ENCODE data around the gene EIF2AK3. TPM values are rescaled to one million over a fixed set of nuclear protein-coding genes. Genes with fewer than 3 reads are reported as not detected.

Gene EIF2AK3
- total RNA-seq, 1 experiment from 2014 or later, result 26.8 TPM

DNA sequence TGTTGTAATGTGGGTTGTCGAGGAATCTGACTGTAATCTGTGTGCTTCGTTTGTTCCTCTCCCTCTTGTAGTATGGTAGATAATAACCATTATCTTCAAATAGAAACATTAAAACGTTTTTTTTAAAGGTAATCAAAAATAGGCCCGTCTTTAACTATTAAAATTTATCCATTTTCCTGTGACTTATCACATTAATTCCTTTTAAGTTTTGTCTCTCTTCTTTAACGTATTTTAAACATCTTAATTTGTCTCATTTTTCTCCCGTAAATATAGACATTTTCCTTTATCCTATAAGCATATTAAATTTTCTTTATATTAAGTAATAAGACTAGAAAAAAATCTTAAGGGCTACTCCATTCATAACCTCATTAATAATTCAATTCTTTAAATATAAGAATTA lies 41.3 kb downstream of the EIF2AK3 start:
- no peaks in the 10 kb centered on the region for H3K27me3 ChIP-seq (replicated peaks; ENCODE audit: control insufficient read depth, insufficient read depth, low read length)
- no peaks in the 10 kb centered on the region for H3K9me3 ChIP-seq
- intact Hi-C loops (cut with micrococcal nuclease; ENCODE audit: unreplicated experiment), result no loop called here
- no peaks in the 10 kb centered on the region for H3K4me1 ChIP-seq
- H3K9me3 Mint-ChIP-seq (ENCODE audit: unreplicated experiment), result no peaks in the 10 kb centered on the region
- ChIA-PET CTCF (no interaction called here), POLR2A (no interaction called here)
- peaks cover 1% of the 10 kb centered on the region for H3K36me3 ChIP-seq (ENCODE audit: control insufficient read depth, insufficient read depth, low read length)
- H3K27me3 Mint-ChIP-seq (ENCODE audit: insufficient read depth, unreplicated experiment), result no peaks in the 10 kb centered on the region
- no peak for DNase-seq
- H3K4me1 Mint-ChIP-seq (ENCODE audit: low read depth, unreplicated experiment), result no peaks in the 10 kb centered on the region
- peaks cover 60% of the 10 kb centered on the region for H3K36me3 Mint-ChIP-seq (ENCODE audit: insufficient read depth, unreplicated experiment)
- no peak overlapping the region for H3K4me3 Mint-ChIP-seq (ENCODE audit: unreplicated experiment)
- H3K4me3 ChIP-seq (ENCODE audit: low read depth, low read length), result no peak overlapping the region
- BruUV-seq (replicated peaks), result no TSS peak
- no peak overlapping the region for H3K27ac Mint-ChIP-seq (ENCODE audit: unreplicated experiment)
- no peak for TF ChIP-seq CTCF (IDR thresholded peaks at IDR 0.05; ENCODE audit: insufficient read depth in 1 of 2, low read depth in 1 of 2, low read length in 1 of 2, severe bottlenecking in 1 of 2, unreplicated experiment in 1 of 2)

DNA sequence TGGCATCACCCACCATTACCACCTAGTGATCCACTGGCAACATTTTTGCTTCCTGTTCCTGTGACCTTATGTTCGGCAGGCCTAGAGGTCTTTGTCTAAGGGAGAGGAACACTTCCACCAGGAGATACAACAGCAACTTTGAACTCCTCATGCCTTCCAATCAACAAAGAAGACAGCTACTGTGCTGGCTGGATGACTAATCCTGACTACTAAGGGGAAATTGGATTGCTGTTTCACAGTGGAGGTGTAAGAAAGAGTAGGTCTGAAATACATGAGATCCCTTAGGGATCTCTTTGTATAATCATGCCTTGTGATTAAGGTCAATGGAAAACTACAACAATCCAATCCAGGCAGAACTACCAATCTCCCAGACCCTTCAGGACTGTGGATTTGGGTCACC lies 45.2 kb downstream of the EIF2AK3 start:
- Mint-ChIP-seq H3K27ac (ENCODE audit: unreplicated experiment) (no peak overlapping the region), H3K9me3 (ENCODE audit: unreplicated experiment) (no peaks in the 10 kb centered on the region), H3K36me3 (ENCODE audit: insufficient read depth, unreplicated experiment) (peaks cover 54% of the 10 kb centered on the region), H3K4me1 (ENCODE audit: low read depth, unreplicated experiment) (no peaks in the 10 kb centered on the region), H3K4me3 (ENCODE audit: unreplicated experiment) (no peak overlapping the region), H3K27me3 (ENCODE audit: insufficient read depth, unreplicated experiment) (no peaks in the 10 kb centered on the region)
- no TSS peak for BruUV-seq (replicated peaks)
- intact Hi-C loops (cut with micrococcal nuclease; ENCODE audit: unreplicated experiment), result loop anchor here (2.0 kb wide), 1 partner anchor 19 kb away; no protein-coding TSS in a partner anchor
- Histone ChIP-seq H3K4me3 (ENCODE audit: low read depth, low read length) (no peak overlapping the region), H3K4me1 (no peaks in the 10 kb centered on the region; the same call in 1 of the 2 replicates), H3K9me3 (no peaks in the 10 kb centered on the region), H3K36me3 (ENCODE audit: control insufficient read depth, insufficient read depth, low read length) (peaks cover 1% of the 10 kb centered on the region), H3K27me3 (replicated peaks; ENCODE audit: control insufficient read depth, insufficient read depth, low read length) (no peaks in the 10 kb centered on the region)
- no peak for TF ChIP-seq CTCF (IDR thresholded peaks at IDR 0.05; ENCODE audit: insufficient read depth in 1 of 2, low read depth in 1 of 2, low read length in 1 of 2, severe bottlenecking in 1 of 2, unreplicated experiment in 1 of 2)
- POLR2A ChIA-PET, result no interaction called here
- CTCF ChIA-PET, result no interaction called here
- DNase-seq, result no peak

- no peak for DNase-seq
- intact Hi-C loops (cut with micrococcal nuclease; ENCODE audit: unreplicated experiment), result no loop called here
- BruUV-seq (replicated peaks), result no TSS peak
- Mint-ChIP-seq H3K4me1 (ENCODE audit: low read depth, unreplicated experiment) (no peaks in the 10 kb centered on the region), H3K4me3 (ENCODE audit: unreplicated experiment) (no peak overlapping the region), H3K27ac (ENCODE audit: unreplicated experiment) (no peak overlapping the region), H3K27me3 (ENCODE audit: insufficient read depth, unreplicated experiment) (no peaks in the 10 kb centered on the region), H3K9me3 (ENCODE audit: unreplicated experiment) (no peaks in the 10 kb centered on the region), H3K36me3 (ENCODE audit: insufficient read depth, unreplicated experiment) (peaks cover 45% of the 10 kb centered on the region)
- POLR2A ChIA-PET, result no interaction called here
- TF ChIP-seq CTCF (IDR thresholded peaks at IDR 0.05; ENCODE audit: insufficient read depth in 1 of 2, low read depth in 1 of 2, low read length in 1 of 2, severe bottlenecking in 1 of 2, unreplicated experiment in 1 of 2), result no peak
- Histone ChIP-seq H3K4me1 (no peaks in the 10 kb centered on the region; the same call in 1 of the 2 replicates), H3K36me3 (ENCODE audit: control insufficient read depth, insufficient read depth, low read length) (peaks cover 2% of the 10 kb centered on the region; the same call in 1 of the 2 replicates), H3K27me3 (replicated peaks; ENCODE audit: control insufficient read depth, insufficient read depth, low read length) (no peaks in the 10 kb centered on the region), H3K4me3 (ENCODE audit: low read depth, low read length) (no peak overlapping the region), H3K9me3 (no peaks in the 10 kb centered on the region)
- CTCF ChIA-PET, result no interaction called here
These were observed 47.2 kb downstream of the EIF2AK3 start for GRCh38 chr2:88580088-88580487.

Data from Caco-2 (cell line).